GM12874 (cell line): ENCODE measurements around the gene CHD2.

Source experiments
- CTCF ChIP-seq: IDR thresholded peaks from 2 replicates; pipeline ENCODE4 v1.5.1; 2011; ENCODE audit warnings: low read depth, mild to moderate bottlenecking, control low read depth, low read length, moderate library complexity; ENCODE audit not compliant: insufficient read depth

CHD2 gene

GRCh38 chr15:93027413-93027812 lies 127.3 kb downstream of the CHD2 start:
- TF ChIP-seq CTCF: no peak

GRCh38 chr15:93028111-93028631 lies 128.0 kb downstream of the CHD2 start:
- no peak for TF ChIP-seq CTCF

- TF ChIP-seq CTCF: no peak
Measured at GRCh38 chr15:93028632-93029213, 128.6 kb downstream of the CHD2 start.

GRCh38 chr15:93029214-93029835 lies 129.2 kb downstream of the CHD2 start:
- TF ChIP-seq CTCF: no peak

- TF ChIP-seq CTCF: no peak
Measured at GRCh38 chr15:93029836-93030429, 129.8 kb downstream of the CHD2 start.

- TF ChIP-seq CTCF: peak; percentile 86
Measured at GRCh38 chr15:93030430-93031102, 130.4 kb downstream of the CHD2 start.

GRCh38 chr15:93031103-93031464 lies 131.0 kb downstream of the CHD2 start:
- no peak for TF ChIP-seq CTCF
